ENCODE measurements around the gene ILRUN.

ILRUN gene

GRCh38 chr6:34667481-34668238 lies 28.9 kb downstream of the ILRUN start:
- TF ChIP-seq CTCF (IDR thresholded peaks at IDR 0.05; ENCODE audit: low read length) (no peak), EZH2phosphoT487 (IDR thresholded peaks at IDR 0.05; ENCODE audit: low read length) (no peak), EZH2 (optimal IDR thresholded peaks at IDR 0.05; ENCODE audit: low read depth, low read length) (no peak)
- Histone ChIP-seq H3K9ac (ENCODE audit: low read length) (no peak overlapping the region), H3K9me2 (replicated peaks; ENCODE audit: insufficient read depth, low read length) (no peaks in the 10 kb centered on the region; the same call in 1 of the 2 replicates), H3F3A (ENCODE audit: insufficient read depth, low read length) (peaks cover 3% of the 10 kb centered on the region), H3K27ac (ENCODE audit: low read length) (no peak overlapping the region), H4K20me1 (ENCODE audit: insufficient read depth, low read length) (no peaks in the 10 kb centered on the region), H3K79me2 (ENCODE audit: low read length) (peaks cover 100% of the 10 kb centered on the region), H3K4me1 (ENCODE audit: low read length) (peaks cover 26% of the 10 kb centered on the region), H3K4me3 (ENCODE audit: low read length) (no peak overlapping the region), H3K27me3 (replicated peaks; ENCODE audit: insufficient read depth, low read length) (no peaks in the 10 kb centered on the region), H3K9me3 (replicated peaks; ENCODE audit: insufficient read depth, low read length) (no peaks in the 10 kb centered on the region), H3K4me2 (ENCODE audit: low read depth, low read length) (no peak overlapping the region), H3K36me3 (replicated peaks; ENCODE audit: insufficient read depth, low read length) (no peaks in the 10 kb centered on the region), H2AFZ (ENCODE audit: low read length) (no peak overlapping the region)
- DNase-seq: no peak

GRCh38 chr6:34665019-34665418 lies 31.5 kb downstream of the ILRUN start:
- Histone ChIP-seq H3K79me2 (ENCODE audit: low read length) (peaks cover 96% of the 10 kb centered on the region), H3K9me3 (replicated peaks; ENCODE audit: insufficient read depth, low read length) (no peaks in the 10 kb centered on the region), H4K20me1 (ENCODE audit: insufficient read depth, low read length) (no peaks in the 10 kb centered on the region), H2AFZ (ENCODE audit: low read length) (no peak overlapping the region), H3K27ac (ENCODE audit: low read length) (no peak overlapping the region), H3K4me1 (ENCODE audit: low read length) (peaks cover 10% of the 10 kb centered on the region; the same call in 1 of the 2 replicates), H3K9ac (ENCODE audit: low read length) (no peak overlapping the region), H3K9me2 (replicated peaks; ENCODE audit: insufficient read depth, low read length) (no peaks in the 10 kb centered on the region; the same call in 1 of the 2 replicates), H3K36me3 (replicated peaks; ENCODE audit: insufficient read depth, low read length) (no peaks in the 10 kb centered on the region), H3F3A (ENCODE audit: insufficient read depth, low read length) (no peaks in the 10 kb centered on the region), H3K27me3 (replicated peaks; ENCODE audit: insufficient read depth, low read length) (no peaks in the 10 kb centered on the region), H3K4me2 (ENCODE audit: low read depth, low read length) (no peak overlapping the region), H3K4me3 (ENCODE audit: low read length) (no peak overlapping the region)
- DNase-seq: no peak
- TF ChIP-seq CTCF (IDR thresholded peaks at IDR 0.05; ENCODE audit: low read length) (no peak), EZH2 (optimal IDR thresholded peaks at IDR 0.05; ENCODE audit: low read depth, low read length) (no peak), EZH2phosphoT487 (IDR thresholded peaks at IDR 0.05; ENCODE audit: low read length) (no peak)

DNA sequence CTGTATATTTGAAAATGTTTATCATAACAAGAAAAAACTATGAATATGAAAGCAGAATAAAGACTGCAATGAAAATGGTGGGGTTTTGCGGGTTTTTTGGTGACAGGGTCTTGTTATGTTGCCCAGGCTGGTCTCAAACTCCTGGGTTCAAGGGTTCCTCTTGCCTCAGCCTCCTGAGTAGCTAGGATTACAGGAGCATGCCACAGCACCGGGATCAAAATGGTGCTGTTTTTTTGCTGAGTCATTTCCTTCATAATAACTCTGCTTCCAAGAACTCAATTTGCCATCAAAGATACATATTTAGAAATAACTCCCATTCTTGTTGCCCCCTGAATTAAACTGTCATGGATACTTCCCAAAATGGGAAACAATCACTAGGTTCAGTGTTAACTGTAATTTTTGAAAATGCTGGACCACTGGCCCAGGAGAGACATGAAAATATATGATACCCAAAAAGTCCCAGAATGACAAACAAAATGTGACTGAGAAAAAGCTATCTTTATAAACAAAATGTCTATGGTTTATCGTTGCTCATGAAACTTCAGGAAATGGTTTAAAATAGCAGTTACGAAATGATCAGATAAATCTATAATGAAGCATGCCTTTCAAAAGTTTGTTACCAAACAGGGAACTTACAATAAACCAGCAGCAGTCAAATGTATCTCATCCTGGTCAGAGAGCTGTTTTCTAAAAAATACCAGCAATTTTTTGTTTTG lies 32.2 kb downstream of the ILRUN start:
- H3K4me1 ChIP-seq (ENCODE audit: low read length): peaks cover 10% of the 10 kb centered on the region; the same call in 1 of the 2 replicates
- H3K9ac ChIP-seq (ENCODE audit: low read length): no peak overlapping the region
- no peaks in the 10 kb centered on the region for H3K36me3 ChIP-seq (replicated peaks; ENCODE audit: insufficient read depth, low read length)
- H3K27me3 ChIP-seq (replicated peaks; ENCODE audit: insufficient read depth, low read length): no peaks in the 10 kb centered on the region
- DNase-seq: no peak
- no peaks in the 10 kb centered on the region for H3F3A ChIP-seq (ENCODE audit: insufficient read depth, low read length)
- TF ChIP-seq EZH2phosphoT487 (IDR thresholded peaks at IDR 0.05; ENCODE audit: low read length) (no peak), CTCF (IDR thresholded peaks at IDR 0.05; ENCODE audit: low read length) (no peak), EZH2 (optimal IDR thresholded peaks at IDR 0.05; ENCODE audit: low read depth, low read length) (no peak)
- no peaks in the 10 kb centered on the region for H4K20me1 ChIP-seq (ENCODE audit: insufficient read depth, low read length)
- H3K9me3 ChIP-seq (replicated peaks; ENCODE audit: insufficient read depth, low read length): no peaks in the 10 kb centered on the region
- no peak overlapping the region for H3K4me2 ChIP-seq (ENCODE audit: low read depth, low read length)
- H3K9me2 ChIP-seq (replicated peaks; ENCODE audit: insufficient read depth, low read length): no peaks in the 10 kb centered on the region; the same call in 1 of the 2 replicates
- no peak overlapping the region for H2AFZ ChIP-seq (ENCODE audit: low read length)
- H3K27ac ChIP-seq (ENCODE audit: low read length): no peak overlapping the region
- H3K4me3 ChIP-seq (ENCODE audit: low read length): no peak overlapping the region
- peaks cover 96% of the 10 kb centered on the region for H3K79me2 ChIP-seq (ENCODE audit: low read length)
